ENCODE data around the gene GMDS. TPM values are rescaled to one million over a fixed set of nuclear protein-coding genes. Genes with fewer than 3 reads are reported as not detected.

The GMDS gene
- total and polyA plus RNA-seq, 2 of the 4 experiments (the other 2 are of a cell fraction): 7.3 to 21.9 TPM

DNA sequence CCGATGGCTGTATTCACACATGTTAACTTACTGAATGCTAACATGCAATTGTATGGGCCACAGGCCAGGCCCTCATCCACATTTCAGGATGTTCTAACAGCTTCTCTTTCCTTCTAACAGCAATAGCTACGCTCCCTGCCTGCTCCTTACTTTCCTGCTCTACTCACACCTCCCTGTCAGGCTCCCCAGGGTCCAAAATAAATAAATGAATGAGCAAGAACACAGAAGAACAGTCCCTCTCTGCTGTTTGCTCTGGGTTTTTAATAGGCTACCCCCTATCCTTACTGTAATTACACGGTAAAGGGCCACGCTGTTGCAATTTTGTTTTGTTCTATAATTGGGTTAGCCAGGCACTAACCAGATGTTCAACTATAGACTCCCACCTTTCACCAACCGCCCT lies 135.6 kb downstream of the GMDS start:
- no peak for ATAC-seq (ENCODE audit: low read depth)
- Histone ChIP-seq H2BK5ac (ENCODE audit: low read depth, low read length, poor library complexity, severe bottlenecking) (no peak overlapping the region), H2BK15ac (ENCODE audit: low read depth, low read length) (no peak overlapping the region), H3K14ac (replicated peaks; ENCODE audit: low read depth, low read length) (no peak overlapping the region), H3K4me3 (ENCODE audit: insufficient read depth, low read depth, low read length) (no peak overlapping the region), H4K5ac (ENCODE audit: low read depth, low read length) (no peak overlapping the region), H4K20me1 (ENCODE audit: insufficient read depth, low read length) (no peaks in the 10 kb centered on the region), H3K4me2 (ENCODE audit: low read depth, low read length) (no peak overlapping the region), H3K23ac (ENCODE audit: low read depth, low read length) (no peak overlapping the region), H3K27me3 (ENCODE audit: control insufficient read depth, insufficient read depth, low read length) (no peaks in the 10 kb centered on the region), H2AK9ac (replicated peaks; ENCODE audit: low read depth, low read length, poor library complexity) (no peak overlapping the region), H3K36me3 (ENCODE audit: control insufficient read depth, insufficient read depth, low read length) (0 out of 2 replicates have a peak, but pooled peaks cover 1% of the 10 kb centered on the region), H3K9ac (ENCODE audit: low read depth, low read length) (no peak overlapping the region), H3K4me1 (ENCODE audit: control insufficient read depth, insufficient read depth, low read length) (peaks cover 1% of the 10 kb centered on the region; the same call in 1 of the 2 replicates), H2BK20ac (ENCODE audit: low read depth, low read length) (no peak overlapping the region), H3K79me1 (ENCODE audit: low read depth in 1 of 2, low read length in 2 of 2) (no peaks in the 10 kb centered on the region), H3K9me3 (ENCODE audit: control insufficient read depth, insufficient read depth, low read length) (no peaks in the 10 kb centered on the region), H2BK120ac (ENCODE audit: low read depth, low read length) (no peak overlapping the region), H3K27ac (ENCODE audit: insufficient read depth, low read length) (no peak overlapping the region), H3K56ac (ENCODE audit: extremely low read depth, insufficient read depth, low read length) (no peak overlapping the region), H4K8ac (ENCODE audit: low read depth in 2 of 2, low read length in 2 of 2) (no peak overlapping the region), H3K4ac (ENCODE audit: low read depth, low read length) (no peak overlapping the region), H2AFZ (replicated peaks; ENCODE audit: low read length, poor library complexity) (no peak overlapping the region), H3K9me1 (ENCODE audit: insufficient read depth, low read length) (peaks cover 3% of the 10 kb centered on the region; the same call in 1 of the 2 replicates), H3K18ac (ENCODE audit: low read depth, low read length) (no peak overlapping the region), H2AK5ac (ENCODE audit: low read depth, low read length) (no peak overlapping the region), H4K91ac (ENCODE audit: insufficient read depth, low read depth, low read length) (no peak overlapping the region)
- in situ Hi-C loops (cut with MboI; ENCODE audit: low sequenced_read_pairs): loop anchor here (10.0 to 25.0 kb wide), 3 partner anchors 245 to 528 kb away; no protein-coding TSS in a partner anchor
- dilution Hi-C loops (cut with HindIII; ENCODE audit: low sequenced_read_pairs, unreplicated experiment): no loop called here
- no peak for TF ChIP-seq MAFK (IDR thresholded peaks at IDR 0.05; ENCODE audit: low read depth, low read length)
- TF ChIP-seq, protein P1, sequence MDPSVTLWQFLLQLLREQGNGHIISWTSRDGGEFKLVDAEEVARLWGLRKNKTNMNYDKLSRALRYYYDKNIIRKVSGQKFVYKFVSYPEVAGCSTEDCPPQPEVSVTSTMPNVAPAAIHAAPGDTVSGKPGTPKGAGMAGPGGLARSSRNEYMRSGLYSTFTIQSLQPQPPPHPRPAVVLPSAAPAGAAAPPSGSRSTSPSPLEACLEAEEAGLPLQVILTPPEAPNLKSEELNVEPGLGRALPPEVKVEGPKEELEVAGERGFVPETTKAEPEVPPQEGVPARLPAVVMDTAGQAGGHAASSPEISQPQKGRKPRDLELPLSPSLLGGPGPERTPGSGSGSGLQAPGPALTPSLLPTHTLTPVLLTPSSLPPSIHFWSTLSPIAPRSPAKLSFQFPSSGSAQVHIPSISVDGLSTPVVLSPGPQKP (IDR thresholded peaks at IDR 0.05; ENCODE audit: borderline replicate concordance, low read depth, low read length): no peak
- no peak for TF ChIP-seq BHLHE40 (IDR thresholded peaks at IDR 0.05; ENCODE audit: low read depth, low read length)
- TF ChIP-seq RAD21 (IDR thresholded peaks at IDR 0.05; ENCODE audit: low read length): no peak
- no peak for TF ChIP-seq POLR2A (IDR thresholded peaks at IDR 0.05; ENCODE audit: low read depth, low read length)
- TF ChIP-seq NFE2L2 (IDR thresholded peaks at IDR 0.05; ENCODE audit: low read depth, low read length): no peak
- no peak for TF ChIP-seq RFX5 (IDR thresholded peaks at IDR 0.05; ENCODE audit: low read depth, low read length)
- BruUV-seq (replicated peaks): no TSS peak
- CTCF ChIA-PET: no interaction called here
- no peak for DNase-seq
- intact Hi-C loops (cut with micrococcal nuclease): loop anchor here (10.0 kb wide), 1 partner anchor 285 kb away; no protein-coding TSS in a partner anchor
- 100% methylated on average over 1 of the region's 5 CpGs; no CpG with 5 or more reads in 1 of the 2 experiments for WGBS, 2 experiments (ENCODE audit: extremely low coverage in 2 of 2, insufficient read length in 1 of 2)
- POLR2A ChIA-PET (ENCODE audit: unreplicated experiment): interaction anchor here (0.5 kb wide), 1 partner anchor 11 kb away, joined by 3 read pairs; no protein-coding TSS in a partner anchor
